Breast epithelium (tissue), 3 donors: ENCODE measurements around the gene DNAJC2.
"Not testable (repeated sequence)": the region's sequence is repeated elsewhere in the genome, so short reads cannot be mapped to it uniquely, and the experiment has no call there.

Experiments used
- CTCF ChIP-seq, 3 donors: fragments of 450-650 bp; IDR thresholded peaks; one replicate each; pipeline ENCODE4 v1.5.1; 2016 to 2017; ENCODE audit warnings: antibody characterized with exemption in 3 of 3, mild to moderate bottlenecking in 3 of 3, moderate library complexity in 3 of 3
- POLR2A ChIP-seq: fragments of 450-650 bp; IDR thresholded peaks from one replicate; pipeline ENCODE4 v1.6.1; 2016; ENCODE audit warnings: antibody characterized with exemption, mild to moderate bottlenecking, moderate library complexity
- POLR2AphosphoS5 ChIP-seq, 3 donors: sonication (generic); formaldehyde crosslinking; IDR thresholded peaks; one replicate each; pipeline ENCODE4 v1.6.1; 2017; ENCODE audit warnings: antibody characterized with exemption in 3 of 3

GRCh38 chr7:103266229-103266628 lies 78.3 kb downstream of the DNAJC2 start:
- not testable (repeated sequence) for TF ChIP-seq CTCF (IDR thresholded peaks at IDR 0.05); POLR2A; POLR2AphosphoS5 (IDR thresholded peaks at IDR 0.05)
